ENCODE results near the gene TMOD1. TPM values are rescaled to one million over a fixed set of nuclear protein-coding genes. Genes with fewer than 3 reads are reported as not detected.
"Not testable (repeated sequence)": the region's sequence is repeated elsewhere in the genome, so short reads cannot be mapped to it uniquely, and the experiment has no call there.

TMOD1 gene
- total RNA-seq, 4 donors from 2014 or later: 30.0 to 47.0 (median 36.0) TPM

DNA sequence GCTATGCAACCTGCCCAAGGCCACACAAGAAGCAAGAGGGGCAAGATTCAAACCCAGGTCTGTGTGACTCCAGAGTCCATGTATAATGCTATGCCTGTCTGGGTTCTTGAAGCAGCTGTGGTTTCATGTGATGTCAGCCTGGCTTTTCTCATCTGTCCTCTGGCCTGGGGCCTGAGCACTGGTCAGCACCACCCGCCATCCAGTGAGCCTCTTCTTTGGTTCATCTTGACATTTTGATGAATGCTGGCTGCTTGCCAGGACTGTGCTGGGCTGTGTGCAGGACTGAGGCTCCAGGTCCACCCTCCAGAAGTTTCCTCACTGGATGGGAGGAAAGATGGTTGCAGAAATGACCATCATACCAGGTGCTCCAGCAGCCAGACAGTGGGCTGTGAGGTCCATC lies 70.2 kb downstream of the TMOD1 start:
- no peaks in the 10 kb centered on the region for H3K27me3 ChIP-seq
- no peak overlapping the region for H3K4me3 ChIP-seq
- H3K4me1 ChIP-seq: peaks cover 0 to 13% (median 0%) of the 10 kb centered on the region in 4 donors
- no peak overlapping the region for H3K27ac ChIP-seq
- no peak for DNase-seq (ENCODE audit: low spot score in 2 of 2)
- H3K9me3 ChIP-seq: no peaks in the 10 kb centered on the region
- peaks cover 0 to 62% (median 0%) of the 10 kb centered on the region in 3 donors for H3K36me3 ChIP-seq
- TF ChIP-seq POLR2A (IDR thresholded peaks at IDR 0.05): no peak
- TF ChIP-seq, protein P1, sequence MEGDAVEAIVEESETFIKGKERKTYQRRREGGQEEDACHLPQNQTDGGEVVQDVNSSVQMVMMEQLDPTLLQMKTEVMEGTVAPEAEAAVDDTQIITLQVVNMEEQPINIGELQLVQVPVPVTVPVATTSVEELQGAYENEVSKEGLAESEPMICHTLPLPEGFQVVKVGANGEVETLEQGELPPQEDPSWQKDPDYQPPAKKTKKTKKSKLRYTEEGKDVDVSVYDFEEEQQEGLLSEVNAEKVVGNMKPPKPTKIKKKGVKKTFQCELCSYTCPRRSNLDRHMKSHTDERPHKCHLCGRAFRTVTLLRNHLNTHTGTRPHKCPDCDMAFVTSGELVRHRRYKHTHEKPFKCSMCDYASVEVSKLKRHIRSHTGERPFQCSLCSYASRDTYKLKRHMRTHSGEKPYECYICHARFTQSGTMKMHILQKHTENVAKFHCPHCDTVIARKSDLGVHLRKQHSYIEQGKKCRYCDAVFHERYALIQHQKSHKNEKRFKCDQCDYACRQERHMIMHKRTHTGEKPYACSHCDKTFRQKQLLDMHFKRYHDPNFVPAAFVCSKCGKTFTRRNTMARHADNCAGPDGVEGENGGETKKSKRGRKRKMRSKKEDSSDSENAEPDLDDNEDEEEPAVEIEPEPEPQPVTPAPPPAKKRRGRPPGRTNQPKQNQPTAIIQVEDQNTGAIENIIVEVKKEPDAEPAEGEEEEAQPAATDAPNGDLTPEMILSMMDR (IDR thresholded peaks at IDR 0.05): no peak
- TF ChIP-seq EP300 (IDR thresholded peaks at IDR 0.05): no peak
- WGBS, 2 donors: 33 to 83% methylated on average over 1 of the region's 1 CpG

DNA sequence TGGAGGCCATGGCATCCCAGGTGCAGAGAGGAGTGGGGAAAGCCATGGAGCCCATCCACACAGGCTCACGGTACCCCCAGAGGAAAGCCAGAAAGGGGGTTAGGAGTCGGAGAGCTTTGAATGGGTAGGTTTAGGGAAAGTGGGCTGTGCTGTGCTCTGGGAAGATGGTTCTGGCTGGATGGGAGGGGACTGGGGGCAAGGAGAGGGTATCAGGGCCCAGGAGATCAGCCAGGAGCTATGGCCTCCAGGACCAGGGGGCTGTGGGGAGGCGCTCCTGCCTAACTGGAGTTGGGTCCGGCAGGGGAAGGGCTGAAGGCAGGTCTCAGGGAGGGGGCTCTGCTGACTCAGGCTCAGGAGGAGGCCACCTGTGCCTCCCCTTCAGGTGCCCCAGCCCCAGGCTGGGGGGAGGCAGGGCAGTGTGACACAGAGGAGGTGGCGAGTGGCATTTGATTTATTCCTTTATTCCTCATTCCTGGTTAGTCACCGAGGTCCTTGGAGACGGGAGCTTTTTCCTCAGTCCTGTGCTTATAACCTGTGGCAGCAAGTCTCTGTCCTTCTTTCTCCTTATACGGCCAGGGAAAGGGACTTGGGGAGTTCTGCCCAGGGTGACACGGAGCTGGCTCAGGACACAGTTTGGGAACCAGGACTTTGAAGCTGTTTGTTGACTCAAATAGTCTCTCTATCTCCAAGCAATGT lies 70.9 kb downstream of the TMOD1 start:
- no peak overlapping the region for H3K4me3 ChIP-seq
- H3K4me1 ChIP-seq: peaks cover 0 to 13% (median 0%) of the 10 kb centered on the region in 4 donors
- no peak for DNase-seq (ENCODE audit: low spot score in 2 of 2)
- WGBS, 2 donors: 80 to 89% methylated on average over 9 of the region's 9 CpGs
- H3K27me3 ChIP-seq: no peaks in the 10 kb centered on the region
- TF ChIP-seq POLR2A (IDR thresholded peaks at IDR 0.05): no peak
- TF ChIP-seq, protein P1 (IDR thresholded peaks at IDR 0.05): no peak
- H3K27ac ChIP-seq: no peak overlapping the region
- peaks cover 0 to 62% (median 0%) of the 10 kb centered on the region in 3 donors for H3K36me3 ChIP-seq
- no peaks in the 10 kb centered on the region for H3K9me3 ChIP-seq

DNA sequence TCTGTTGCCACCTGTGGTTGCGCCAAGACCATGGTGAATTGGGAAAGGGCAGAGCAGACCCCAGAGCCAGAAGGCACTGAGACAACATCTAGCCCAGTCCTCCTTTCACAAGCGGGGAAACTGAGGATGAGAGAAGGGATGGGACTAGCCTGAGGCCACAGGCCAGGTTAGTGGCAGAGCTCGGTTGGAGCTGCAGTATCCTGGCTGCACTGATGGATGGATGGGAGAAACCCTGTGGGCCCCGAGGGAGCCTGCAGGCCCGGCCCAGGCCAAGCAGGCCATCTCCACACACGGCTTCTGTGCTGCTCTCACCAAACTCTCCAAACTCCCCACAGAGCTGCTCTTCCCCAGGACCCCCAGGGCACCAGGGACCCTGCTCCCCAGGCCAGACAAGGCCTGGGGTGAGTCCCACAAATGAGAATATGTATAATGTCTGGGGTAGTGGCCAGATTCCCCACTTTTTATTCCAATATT lies 71.5 kb downstream of the TMOD1 start:
- Histone ChIP-seq H3K27me3 (no peaks in the 10 kb centered on the region), H3K9me3 (no peaks in the 10 kb centered on the region), H3K36me3 (peaks cover 0 to 61% (median 0%) of the 10 kb centered on the region in 3 donors), H3K4me3 (no peak overlapping the region), H3K27ac (no peak overlapping the region), H3K4me1 (peaks cover 0 to 13% (median 0%) of the 10 kb centered on the region in 4 donors)
- TF ChIP-seq, protein P1 (IDR thresholded peaks at IDR 0.05): no peak
- no peak for TF ChIP-seq EP300 (IDR thresholded peaks at IDR 0.05)
- WGBS, 2 donors: 76 to 77% methylated on average over 4 to 6 of the region's 6 CpGs
- DNase-seq (ENCODE audit: low spot score in 2 of 2): no peak

DNA sequence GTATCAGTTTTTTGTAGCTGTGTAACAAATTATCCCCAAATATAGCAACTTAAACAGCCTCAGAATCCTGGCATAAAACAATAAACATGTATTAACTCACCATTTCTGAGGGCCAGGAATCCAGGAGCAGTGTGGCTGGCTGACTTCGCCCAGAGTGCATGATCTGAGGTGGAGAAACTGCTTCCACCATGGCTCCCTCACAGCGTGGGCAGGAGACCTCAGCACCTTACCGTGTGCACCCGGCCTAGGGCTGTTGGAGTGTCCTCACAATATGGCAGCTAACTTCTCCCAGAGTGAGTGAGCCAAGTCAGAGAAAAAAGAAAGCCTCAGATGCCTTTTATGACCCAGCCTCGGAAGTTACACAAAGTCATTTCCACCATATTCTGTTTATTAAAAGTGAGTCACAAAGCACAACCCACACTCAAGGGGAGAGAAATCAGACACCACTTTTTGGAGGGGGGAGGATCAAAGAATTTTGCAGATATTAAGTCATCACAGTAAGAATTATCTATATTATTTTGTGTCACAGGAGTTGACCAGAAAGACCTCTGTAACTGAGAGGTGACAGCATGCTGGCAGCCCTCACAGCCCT lies 72.1 kb downstream of the TMOD1 start:
- no peak for DNase-seq (ENCODE audit: low spot score in 2 of 2)
- H3K27me3 ChIP-seq: no peaks in the 10 kb centered on the region
- peaks cover 0 to 13% (median 0%) of the 10 kb centered on the region in 4 donors for H3K4me1 ChIP-seq
- no peak overlapping the region for H3K27ac ChIP-seq
- H3K9me3 ChIP-seq: no peaks in the 10 kb centered on the region
- peaks cover 0 to 55% (median 0%) of the 10 kb centered on the region in 3 donors for H3K36me3 ChIP-seq
- TF ChIP-seq POLR2A (IDR thresholded peaks at IDR 0.05) (no peak), EP300 (IDR thresholded peaks at IDR 0.05) (no peak)
- TF ChIP-seq, protein P1 (IDR thresholded peaks at IDR 0.05): no peak
- WGBS, 2 donors: 78 to 90% methylated on average over 5 of the region's 5 CpGs
- no peak overlapping the region for H3K4me3 ChIP-seq

DNA sequence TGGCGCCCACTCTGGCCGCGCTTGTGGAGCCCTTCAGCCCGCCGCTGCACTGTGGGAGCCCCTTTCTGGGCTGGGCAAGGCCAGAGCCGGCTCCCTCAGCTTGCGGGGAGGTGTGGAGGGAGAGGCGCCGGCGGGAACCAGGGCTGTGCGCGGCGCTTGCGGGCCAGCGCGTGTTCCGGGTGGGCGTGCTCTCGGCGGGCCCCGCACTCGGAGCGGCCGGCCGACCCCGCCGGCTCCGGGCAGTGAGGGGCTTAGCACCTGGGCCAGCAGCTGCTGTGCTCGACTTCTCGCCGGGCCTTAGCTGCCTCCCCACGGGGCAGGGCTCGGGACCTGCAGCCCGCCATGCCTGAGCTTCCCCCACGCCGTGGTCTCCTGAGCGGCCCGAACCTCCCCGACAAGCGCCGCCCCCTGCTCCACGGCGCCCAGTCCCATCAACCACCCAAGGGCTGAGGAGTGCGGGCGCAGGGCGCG lies 72.7 kb downstream of the TMOD1 start:
- peaks cover 0 to 19% (median 0%) of the 10 kb centered on the region in 4 donors for H3K4me1 ChIP-seq
- H3K4me3 ChIP-seq; H3K27ac ChIP-seq; H3K27me3 ChIP-seq; H3K9me3 ChIP-seq; DNase-seq (ENCODE audit: low spot score in 2 of 2): not testable (repeated sequence)
- peaks cover 0 to 49% (median 0%) of the 10 kb centered on the region in 3 donors for H3K36me3 ChIP-seq
- WGBS, 2 donors: 93 to 97% methylated on average over 33 to 41 of the region's 47 CpGs
